Activated naive CD4-positive, alpha-beta T cell treated with anti-CD3 and anti-CD28 coated beads, Interleukin-2, amount 50 U/mL, for 16 hours (primary cell): ENCODE results near the gene SASH1.

Source experiments
- DNase-seq: peaks from one replicate; pipeline ENCODE4 v3.0.0-alpha.2; 2020

SASH1 gene

DNA sequence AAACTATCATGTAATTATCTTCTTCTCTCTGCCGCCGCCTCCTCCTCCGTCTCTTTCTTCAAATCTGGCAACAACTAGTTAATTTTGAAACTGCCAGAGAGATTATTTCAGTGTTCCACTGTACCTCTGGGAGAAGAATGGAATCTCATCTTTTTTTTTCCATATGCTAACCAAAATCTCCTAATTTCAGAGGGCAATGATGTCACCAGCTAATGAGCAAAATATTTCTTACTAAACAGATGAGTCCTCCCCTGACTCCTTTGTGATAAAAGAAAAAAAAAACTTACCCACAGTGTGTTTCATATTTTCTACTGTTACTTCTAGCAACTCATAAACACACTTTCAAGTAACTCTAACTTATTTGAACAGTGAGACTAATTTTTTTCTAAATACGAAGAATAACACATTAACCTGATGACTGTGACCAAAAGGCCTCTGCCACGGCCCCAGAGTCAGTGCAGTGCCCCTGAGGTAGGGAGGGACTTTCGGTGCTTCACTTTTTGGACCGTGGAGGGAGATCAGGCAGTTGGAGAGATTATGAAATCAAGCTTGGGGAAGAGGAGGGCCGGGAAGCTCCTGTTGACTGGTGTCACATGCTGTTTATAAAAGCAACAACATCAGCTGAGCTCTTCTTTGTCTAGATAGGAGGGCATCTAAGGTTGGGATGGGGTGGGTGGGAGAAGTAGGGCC lies 159.6 kb downstream of the SASH1 start:
- DNase-seq, result no peak

DNA sequence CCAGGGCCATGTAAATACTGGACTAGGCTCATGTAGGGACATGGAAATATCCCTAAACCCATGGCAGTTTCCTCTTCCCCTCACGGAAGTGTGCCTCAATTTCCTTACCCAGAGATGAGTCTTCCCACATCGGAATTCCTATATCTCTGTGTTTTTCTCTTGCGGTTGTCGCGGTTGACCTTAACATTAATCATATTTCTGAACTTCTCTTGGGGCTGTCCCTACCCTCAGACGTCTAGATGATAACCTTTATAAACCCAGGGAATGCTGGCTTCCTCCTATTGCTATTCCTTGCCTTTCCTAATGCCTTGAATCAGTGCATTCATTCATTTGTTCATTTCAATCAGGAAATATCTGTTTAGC lies 160.1 kb downstream of the SASH1 start:
- no peak for DNase-seq

DNA sequence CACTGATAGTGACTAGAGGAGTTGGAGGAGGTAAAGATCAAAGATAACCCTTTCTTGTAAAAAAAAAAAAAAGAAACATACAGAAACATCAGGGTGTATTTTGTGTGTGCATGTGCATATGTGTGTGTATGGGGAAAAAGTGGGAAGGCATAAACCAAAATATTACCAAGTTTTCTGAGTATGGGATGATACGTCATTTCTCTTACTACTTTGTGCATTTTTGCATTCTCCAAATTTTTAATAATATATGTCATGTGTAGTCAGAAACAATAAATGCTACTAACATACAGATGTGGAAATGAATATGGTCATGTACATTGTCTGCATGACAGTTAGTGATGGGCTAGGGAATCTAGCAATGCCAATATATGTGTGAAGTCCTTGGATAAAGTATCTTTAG lies 161.1 kb downstream of the SASH1 start:
- DNase-seq, result no peak

DNA sequence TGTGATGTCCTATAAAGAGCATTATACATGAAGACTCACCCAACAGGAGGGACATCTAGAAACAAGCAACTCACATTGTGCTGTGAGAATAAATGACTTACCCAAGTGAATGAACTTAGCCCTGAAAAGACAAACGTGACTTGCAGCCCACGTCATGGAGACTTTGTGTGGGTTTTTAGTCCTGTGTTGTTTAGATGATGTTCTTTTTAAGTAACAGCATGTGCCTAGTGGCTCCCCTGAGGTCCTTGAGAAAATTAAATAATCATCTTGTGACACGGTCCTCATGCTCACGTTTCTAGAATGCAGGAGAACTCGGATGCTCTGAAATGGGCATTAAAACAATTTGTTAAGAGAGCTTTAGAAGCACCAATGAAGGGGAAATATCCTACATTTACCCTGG lies 165.1 kb downstream of the SASH1 start:
- DNase-seq, result no peak

DNA sequence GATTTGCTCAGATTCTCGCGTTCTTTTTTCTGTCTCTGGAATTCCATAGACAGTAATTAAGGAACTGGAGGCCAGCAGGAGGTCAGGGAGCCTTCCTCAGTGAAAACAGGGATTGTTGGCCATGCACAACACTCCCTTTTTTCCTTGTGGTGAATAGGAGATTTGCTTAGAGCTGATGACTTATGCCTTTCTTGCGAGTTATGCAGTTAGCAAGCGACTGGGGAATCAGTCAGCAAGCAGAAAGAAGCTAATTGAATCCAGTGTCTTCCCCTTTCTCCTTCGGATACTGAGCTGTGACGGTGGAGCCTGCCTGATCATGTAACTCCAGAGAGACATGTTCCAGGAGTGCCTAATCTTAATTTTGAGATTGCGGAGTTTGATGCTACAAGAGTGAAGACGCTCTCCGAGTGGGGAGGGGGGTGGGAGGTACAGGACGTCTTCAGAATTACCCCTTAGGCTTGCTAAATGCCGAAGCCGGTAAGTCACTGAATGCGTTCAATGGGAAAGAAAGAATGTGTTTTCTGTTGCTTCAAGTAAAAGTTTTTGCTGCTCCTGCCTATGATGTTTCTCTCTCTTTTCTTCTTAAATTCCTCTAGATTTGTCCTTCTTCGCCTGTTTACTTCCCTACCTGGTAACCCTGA lies 165.9 kb downstream of the SASH1 start:
- DNase-seq, result no peak

DNA sequence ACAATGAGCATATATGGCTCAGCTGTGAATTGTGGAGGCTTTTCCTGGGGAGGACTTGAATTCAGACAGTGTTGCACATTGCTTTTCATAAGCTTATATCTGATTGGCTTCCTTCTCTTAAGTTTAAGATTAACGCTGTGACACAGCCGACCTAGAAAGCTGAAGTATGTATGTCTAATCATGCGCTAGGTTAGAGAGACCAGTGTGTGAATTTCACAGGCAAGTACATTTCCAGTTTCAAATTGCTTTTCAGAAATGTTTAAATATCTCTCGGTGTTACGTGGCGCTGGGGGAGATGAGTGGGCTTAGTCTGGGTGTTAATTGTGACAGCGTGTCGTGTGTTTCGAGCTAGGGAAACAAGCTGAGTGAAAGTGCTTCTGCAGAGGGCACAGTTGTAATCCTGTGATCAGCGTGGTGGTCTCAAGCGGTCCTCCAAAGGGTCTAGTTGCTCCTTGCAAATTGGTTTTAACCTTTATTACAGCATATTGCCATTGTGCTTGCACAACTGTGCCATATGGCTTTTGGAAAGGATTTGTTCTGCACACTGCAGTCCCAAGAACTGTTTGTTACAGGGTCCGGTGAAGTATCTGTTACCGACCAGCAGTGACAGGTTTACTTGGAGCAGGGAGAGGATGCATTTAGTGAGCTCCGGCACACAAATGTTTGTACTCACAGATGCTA lies 166.6 kb downstream of the SASH1 start:
- no peak for DNase-seq

DNA sequence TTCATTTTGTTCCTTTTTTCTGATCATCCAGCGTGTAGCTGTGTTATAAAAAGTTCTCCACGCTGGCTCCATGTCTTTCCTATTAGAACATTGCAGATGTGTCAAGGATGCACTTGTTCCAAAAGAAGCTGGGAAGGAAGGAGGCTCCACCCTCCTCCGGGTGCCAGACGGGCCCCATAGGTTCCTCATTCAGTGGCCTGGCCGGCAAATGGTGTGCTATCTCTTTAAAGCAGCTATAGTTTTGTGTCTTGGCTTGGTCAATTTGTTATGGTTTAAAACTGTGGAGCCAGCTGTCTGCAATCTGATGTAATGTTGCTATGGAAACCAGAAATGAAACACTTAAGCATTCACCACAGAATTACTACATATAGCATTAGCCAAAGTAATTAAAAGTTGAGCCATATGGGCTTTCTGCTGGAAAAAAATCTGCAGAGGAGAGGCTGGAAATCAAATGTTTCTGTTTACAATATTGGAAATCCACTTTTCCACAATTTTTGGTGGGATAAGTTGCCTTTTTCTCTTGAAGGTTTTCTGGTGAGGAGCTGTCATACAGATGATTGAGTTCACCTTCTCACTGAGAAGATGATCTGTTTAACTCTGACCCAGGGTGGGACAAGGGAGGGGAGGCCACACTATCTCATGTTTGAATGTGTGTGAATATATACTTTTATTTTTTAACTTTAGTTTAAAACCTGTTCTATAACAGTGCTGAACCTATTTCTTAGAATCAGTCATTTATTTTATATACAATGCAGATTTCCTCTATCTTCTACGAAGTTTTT lies 167.4 kb downstream of the SASH1 start:
- DNase-seq, result no peak

DNA sequence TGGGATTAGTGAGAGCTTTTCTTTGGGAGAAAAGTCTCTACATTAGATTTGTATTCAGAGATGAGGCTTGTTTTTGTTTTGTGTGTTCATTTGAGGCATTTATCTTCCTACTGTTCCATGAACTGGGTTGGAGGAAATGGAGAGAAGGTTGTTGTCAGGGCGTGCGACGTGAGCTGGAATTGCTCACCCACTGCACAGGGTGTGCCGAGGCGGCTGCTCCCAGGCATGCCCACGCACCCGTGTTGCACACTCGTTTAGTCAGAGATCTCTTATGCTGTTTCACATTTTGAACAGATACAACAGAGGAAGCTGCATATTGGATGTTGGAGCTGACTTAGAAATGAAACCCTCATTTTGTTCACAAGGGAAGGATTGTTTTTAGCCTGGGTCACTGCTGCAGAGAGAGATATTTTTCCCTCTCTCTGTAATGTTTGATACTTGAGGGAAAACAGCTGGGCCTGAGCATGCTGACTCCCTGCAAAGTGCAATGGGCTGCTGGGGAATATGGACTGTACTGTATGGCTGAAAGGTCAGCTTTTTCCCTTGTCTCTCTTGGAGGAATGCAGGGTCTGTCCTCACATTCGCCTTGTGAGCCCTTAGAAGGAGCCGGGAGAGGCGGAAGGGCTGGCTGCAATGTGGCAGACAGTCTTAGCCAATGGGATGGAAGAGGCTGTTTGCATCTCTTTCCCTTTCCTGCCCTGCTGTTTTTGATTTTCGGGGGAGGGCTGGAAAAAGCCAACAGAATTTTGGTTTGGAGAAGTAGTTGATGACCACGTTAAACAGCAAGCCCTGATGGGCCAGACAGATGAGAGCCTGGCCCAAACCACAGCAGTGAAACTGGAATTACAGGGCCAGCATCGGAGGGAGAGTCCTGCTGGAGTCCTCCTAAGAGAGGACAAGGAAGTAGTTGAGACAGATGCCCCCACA lies 170.8 kb downstream of the SASH1 start:
- no peak for DNase-seq

DNA sequence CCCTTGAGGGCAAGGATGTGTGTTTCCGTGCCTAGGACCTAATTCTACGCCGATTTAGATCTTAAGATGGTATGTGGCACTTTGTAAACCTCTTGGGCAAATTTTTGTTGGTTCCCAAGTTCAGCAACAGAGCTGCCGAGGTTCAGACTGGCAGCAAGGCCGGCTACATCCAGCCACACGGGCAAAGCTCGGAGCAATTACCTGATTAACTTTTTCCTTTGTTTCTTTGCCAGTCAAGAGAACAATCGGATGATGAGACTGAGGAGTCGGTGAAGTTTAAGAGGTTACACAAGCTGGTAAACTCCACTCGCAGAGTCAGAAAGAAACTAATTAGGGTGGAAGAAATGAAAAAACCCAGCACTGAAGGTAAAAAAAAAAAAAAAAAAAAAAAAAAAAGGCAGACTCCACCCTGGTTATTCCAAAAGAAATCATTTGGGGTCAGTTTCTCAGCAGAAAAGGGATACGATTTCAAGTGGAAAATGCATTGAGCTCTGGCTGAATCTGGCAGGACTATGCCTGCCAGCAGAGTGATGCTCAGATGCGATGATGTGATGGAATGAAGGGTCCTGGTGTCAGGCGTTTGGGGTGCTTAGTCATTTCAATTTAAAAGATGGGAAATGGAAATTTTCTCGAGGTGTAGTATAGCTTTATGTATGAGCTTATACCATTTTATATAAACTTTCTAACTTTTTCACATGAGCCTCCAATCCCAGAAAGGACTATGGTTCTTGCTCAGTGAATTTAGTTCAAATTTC lies 171.6 kb downstream of the SASH1 start:
- no peak for DNase-seq

DNA sequence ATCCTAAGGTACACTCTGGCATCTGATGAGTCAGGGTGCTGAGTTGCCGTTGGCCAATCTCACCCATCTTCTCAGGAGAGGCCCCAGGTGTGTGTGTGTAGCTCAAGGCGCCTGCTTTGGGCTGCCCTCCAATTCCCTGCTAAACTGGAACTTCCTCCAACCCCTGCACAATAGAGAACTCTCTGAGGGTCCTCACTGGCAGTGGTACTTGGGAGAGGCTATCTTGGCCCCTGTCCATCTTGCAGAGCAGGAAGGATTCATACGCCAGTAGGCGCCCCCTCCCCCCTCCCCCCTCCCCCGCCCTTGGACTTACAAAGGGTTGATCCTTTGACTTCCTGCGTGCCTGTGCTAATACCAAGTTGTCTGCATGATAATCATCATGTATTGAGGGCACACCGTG lies 173.6 kb downstream of the SASH1 start:
- DNase-seq, result no peak

DNA sequence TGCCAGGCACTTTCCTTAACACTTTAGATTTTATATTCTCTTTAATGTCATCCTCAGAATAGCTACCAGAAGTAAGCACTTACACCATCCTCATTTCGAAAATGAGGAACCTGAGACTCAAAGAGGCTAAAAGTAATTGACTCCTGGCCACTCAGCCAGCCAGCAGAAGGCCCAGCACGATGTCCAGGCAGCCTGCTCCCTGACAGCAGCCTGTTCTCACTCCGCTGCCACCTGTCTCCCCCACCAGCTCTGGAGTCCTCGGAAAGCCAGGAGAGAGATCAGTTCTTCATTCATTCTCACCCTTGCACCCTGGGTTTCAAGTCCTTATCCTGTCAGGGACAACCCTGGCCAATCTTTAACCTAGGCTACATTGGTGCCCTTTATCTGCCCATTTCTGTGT lies 174.0 kb downstream of the SASH1 start:
- no peak for DNase-seq

DNA sequence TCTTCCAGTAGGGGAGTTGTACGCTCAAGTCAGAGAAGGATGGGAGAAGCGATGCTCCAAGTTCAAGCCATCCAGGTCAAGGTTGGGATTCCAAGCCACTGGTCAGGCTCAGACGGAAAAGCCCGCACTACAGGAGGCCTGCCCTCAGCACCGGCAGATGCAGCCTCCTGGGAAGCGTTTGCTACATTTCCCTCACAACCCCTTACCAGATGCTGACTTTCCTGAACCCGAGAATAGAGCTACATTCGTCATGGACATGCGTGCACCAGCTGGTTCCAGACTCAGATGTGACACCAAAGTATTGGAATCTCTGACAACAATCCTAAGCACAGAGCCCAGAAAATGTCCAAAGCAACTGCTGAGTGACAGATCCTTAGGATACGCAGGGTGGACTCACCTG lies 174.8 kb downstream of the SASH1 start:
- DNase-seq, result no peak

DNA sequence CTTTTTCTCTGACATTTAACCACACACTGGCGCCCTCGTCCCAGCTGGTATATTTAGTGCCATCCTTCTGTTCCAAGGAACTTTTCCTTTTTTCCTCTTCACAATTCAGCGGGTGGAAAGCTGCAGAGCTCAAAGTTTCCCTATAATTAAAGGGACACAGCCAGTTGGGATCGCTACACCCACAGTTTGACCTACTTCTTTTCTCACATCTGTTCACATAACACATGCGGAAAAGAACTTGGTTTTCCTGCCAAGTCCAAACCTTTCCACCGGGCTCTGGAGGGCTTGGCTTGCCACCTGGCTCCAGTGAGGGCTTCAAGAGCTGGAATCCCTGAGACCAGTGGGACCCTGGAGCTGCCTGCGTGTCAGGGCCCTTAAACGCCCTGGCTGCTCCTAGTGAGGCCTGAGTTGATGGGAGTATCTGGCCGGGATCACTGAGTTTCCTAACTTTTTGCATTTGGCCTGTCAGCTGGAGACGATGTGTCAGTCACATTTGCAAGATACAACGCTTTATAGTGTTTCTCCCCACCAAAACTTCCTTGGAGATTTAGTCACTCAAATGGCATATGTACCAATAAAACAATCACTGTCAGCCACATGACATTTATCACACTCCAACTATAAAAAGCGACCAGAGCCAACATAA lies 176.0 kb downstream of the SASH1 start:
- DNase-seq, result no peak

DNA sequence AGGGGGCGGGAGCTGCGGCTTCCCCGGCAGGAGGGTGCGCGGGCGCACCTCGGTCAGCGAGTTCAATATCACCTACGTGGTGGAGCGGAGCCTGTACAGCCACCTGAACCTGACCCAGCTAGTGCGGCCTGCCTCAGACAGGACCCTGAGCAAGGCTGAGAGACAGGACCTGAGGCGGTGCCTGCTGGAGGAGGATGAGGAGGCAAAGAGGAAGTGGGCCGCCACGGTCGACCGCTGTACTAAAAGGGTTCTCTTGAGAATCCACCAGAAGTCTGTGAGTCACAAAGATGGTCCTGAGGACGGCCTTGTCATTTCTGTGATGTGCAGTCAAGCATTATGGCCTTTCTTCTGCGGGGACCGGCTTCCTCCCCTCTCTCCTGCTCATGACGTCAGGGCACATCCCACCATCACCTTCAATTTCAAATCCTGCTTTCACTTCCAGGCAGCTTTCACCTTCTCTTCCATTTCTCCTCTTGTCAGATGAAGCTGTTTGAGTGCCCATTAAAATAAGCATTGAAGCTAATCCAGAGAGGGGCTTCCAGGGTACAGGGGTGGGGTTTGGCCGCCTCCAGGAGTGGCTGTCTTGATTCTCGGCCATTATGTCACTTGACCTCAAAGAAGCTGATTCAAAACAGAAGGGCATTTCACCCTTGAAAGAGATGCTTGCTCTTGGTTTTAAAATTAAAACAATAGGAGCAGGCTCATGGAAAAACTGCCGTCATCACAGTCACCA lies 177.6 kb downstream of the SASH1 start:
- no peak for DNase-seq

DNA sequence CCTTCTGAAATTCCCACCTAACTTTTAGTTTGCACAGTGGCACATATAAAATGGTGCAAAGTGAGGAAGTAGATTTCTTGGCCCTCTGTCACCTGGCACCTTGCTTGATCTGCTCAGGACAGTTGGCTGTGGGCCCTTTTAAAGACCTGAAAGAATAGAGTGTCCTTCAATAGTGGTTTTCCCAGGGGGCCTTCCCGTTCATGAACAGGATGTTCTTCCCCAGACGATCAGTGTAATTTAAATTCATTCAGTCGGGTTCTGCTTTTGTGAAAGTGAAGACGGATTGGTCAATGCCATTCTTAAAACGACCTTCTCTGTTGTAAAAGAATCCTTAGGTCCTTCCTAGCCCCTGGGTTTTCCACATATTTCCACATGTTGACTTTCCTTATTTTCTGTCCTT lies 178.5 kb downstream of the SASH1 start:
- DNase-seq, result no peak

DNA sequence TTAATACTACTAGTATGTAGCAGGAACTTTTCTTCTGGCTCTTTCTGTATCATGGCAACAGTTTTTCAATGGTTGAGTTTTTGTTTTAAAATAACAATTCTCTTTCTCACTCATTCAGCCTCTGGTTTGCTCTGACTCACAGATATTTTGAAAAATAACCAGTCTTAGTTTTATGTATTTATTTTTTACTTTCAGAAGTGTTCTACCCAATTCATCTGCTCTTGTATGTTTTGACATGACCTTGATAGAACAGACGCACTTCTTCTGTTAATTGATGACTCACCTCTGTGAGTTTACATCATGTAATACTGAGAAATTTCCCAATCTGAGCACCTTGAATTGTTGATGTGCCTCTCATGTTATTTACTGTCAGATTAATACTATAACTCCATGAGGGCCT lies 178.9 kb downstream of the SASH1 start:
- DNase-seq, result no peak

DNA sequence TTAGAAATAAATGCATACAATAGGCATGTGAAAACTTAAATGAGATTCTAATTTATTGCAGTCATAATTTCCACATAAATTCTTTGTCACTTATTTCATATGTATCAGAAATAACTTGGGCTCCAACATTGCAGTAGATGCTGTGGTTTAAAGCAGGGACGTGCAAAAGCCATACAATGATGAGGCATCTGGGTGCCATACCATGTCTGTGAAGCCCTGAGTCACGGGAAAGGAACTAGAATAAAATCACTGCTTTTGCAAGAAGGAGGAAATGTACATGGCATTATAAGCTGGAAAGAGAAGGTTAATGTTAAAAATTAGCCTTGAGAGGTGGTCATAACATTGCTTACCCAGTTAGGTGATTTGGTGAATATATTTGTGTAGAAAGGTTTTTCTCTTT lies 180.4 kb downstream of the SASH1 start:
- no peak for DNase-seq

DNA sequence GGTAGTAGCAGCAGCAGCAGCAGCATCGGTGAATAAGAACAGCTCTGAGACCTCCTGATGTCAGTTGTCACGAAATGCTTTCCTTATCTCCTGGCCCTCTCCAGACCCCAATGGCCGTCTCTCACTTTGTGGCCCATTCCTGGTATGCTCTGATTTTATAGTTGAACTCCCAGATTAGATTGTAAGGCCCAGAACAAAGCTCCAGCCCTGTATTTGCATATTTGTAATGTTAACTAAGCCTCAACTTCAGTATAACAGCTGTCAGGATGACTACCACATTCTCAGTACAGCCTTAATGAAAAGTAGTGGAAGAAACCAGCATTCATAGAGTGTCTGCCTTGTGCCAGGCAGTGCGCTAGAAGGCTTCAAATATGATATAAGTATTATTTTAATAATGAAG lies 180.9 kb downstream of the SASH1 start:
- no peak for DNase-seq

DNA sequence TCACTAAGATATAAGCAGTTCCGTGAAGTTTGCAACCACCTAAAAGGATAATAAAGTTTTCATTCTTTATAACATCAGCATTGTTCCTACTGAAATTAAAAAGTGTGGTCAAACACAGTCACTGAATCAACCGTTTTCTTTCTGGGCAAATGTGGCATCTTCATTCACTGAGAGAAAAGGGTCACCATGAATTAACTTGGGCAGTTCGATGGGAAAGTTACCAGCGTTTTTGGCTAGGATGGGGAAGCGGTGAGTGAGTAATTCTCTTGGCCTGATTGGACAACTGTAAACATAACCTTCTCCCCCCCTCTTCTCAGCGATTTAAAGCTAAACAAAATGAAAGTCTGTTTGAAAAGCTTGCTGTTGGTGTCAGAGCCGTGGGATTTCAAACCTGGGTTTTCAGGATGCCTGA lies 181.8 kb downstream of the SASH1 start:
- no peak for DNase-seq

DNA sequence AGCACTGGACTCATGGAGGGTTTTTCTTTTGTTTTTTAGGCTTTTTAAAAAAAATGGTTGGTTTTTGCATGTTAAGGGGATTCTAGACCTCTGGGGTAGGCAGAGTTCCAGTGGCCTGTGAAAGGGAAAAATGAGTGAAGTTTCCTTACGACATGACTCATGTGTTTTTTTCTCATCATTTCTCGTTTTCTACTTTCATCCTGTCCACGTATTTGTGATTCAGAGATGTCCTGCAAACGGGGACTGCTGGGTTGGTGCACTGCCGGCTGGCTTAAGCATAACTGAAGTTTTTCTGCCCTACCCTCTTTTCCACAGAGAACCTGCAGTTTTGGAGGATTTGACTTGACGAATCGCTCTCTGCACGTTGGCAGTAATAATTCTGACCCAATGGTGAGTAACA lies 182.3 kb downstream of the SASH1 start:
- DNase-seq, result no peak

DNA sequence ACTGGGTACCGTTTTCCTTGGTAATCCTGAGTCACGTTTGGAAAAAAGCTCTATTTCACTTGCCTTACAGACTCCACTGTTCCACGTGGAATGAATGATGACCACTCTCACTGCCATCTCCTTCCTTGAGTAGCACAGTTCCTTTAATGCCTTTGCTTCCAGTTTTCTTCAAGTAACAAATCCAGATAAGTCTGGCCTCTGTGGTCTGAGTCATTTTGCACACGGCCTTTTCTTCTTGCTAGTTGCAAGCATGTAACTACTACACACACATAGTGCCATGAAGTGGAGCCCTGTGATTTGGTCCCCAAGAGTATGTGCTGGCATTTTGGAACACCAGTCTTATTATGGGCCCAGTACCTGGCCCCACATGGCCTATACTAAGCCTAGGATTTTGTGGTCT lies 182.8 kb downstream of the SASH1 start:
- no peak for DNase-seq
